OCI-LY3 (cell line): ENCODE measurements around the gene KIF1A.

Experiments
- EZH2phosphoT487 ChIP-seq: fragments of 200-600 bp; shearing (Covaris generic); IDR thresholded peaks from 2 replicates; pipeline ENCODE4 v1.6.1; 2018; ENCODE audit warnings: antibody characterized with exemption, mixed run types, low read depth
- TF ChIP-seq, protein P1 (sequence below): fragments of 200-600, 300-600 bp; sonication (generic); IDR thresholded peaks from 2 replicates; pipeline ENCODE4 v1.5.1; 2014; ENCODE audit warnings: antibody characterized with exemption, low read length, low read depth

DNA sequence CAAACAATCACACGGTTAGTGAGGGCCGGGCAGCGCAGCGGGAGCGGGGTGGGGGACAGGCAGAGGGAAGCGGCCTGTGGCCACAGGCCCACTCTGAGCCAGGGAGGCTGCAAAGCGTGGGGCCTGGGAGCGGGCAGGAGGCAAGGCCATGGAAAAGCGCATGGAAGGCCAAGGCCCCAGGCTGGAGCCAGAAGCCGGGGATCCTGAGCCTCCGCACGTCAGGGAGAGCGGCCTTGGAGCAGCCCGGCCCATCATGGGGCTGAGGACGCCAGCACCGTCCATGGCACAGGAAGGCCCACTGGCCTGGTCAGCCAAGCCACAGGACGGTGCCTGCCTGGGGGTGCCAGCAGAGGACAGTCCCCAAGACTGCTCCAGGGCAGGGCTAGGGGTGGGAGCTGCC, 85.3 kb downstream of the KIF1A start:
- TF ChIP-seq, protein P1, sequence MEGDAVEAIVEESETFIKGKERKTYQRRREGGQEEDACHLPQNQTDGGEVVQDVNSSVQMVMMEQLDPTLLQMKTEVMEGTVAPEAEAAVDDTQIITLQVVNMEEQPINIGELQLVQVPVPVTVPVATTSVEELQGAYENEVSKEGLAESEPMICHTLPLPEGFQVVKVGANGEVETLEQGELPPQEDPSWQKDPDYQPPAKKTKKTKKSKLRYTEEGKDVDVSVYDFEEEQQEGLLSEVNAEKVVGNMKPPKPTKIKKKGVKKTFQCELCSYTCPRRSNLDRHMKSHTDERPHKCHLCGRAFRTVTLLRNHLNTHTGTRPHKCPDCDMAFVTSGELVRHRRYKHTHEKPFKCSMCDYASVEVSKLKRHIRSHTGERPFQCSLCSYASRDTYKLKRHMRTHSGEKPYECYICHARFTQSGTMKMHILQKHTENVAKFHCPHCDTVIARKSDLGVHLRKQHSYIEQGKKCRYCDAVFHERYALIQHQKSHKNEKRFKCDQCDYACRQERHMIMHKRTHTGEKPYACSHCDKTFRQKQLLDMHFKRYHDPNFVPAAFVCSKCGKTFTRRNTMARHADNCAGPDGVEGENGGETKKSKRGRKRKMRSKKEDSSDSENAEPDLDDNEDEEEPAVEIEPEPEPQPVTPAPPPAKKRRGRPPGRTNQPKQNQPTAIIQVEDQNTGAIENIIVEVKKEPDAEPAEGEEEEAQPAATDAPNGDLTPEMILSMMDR = no peak
- no peak for TF ChIP-seq EZH2phosphoT487
